K562 (cell line): ENCODE data around the gene GABPB2. TPM values are rescaled to one million over a fixed set of nuclear protein-coding genes. Genes with fewer than 3 reads are reported as not detected.

Experiments used
- ARID2 ChIP-seq: fragments of 450-650 bp; IDR thresholded peaks from 2 replicates; pipeline ENCODE4 v1.6.1; 2017; ENCODE audit warnings: antibody characterized with exemption, mild to moderate bottlenecking
- BRD4 ChIP-seq: fragments of 200-600 bp; sonication (generic); IDR thresholded peaks from 2 replicates; pipeline ENCODE4 v1.6.1; 2017; ENCODE audit warnings: inconsistent platforms
- BRD9 ChIP-seq: fragments of 450-650 bp; IDR thresholded peaks from 2 replicates; pipeline ENCODE4 v1.6.1; 2018; ENCODE audit warnings: low read depth; ENCODE audit not compliant: partially characterized antibody
- CAMTA2 ChIP-seq: fragments of 250-450 bp; sonication (Bioruptor Pico); conservative IDR thresholded peaks from 2 replicates; pipeline ENCODE4 v1.5.1; 2022
- E2F3 ChIP-seq: fragments of 250-450 bp; sonication (Bioruptor Pico); IDR thresholded peaks from 2 replicates; pipeline ENCODE4 v1.4.0; 2020; ENCODE audit warnings: mild to moderate bottlenecking
- FOXM1 ChIP-seq, 2 experiments: fragments of 450-650 bp in 1 of 2; sonication (generic) in 1 of 2; formaldehyde crosslinking in 1 of 2; IDR thresholded peaks; 2 replicates each; pipeline versions ENCODE4 v1.6.1 to v1.9.0; 2017 to 2022; ENCODE audit warnings: low read depth in 2 of 2, mild to moderate bottlenecking in 2 of 2, missing genetic modification reagents in 1 of 2, moderate library complexity in 1 of 2
- FOXO4 ChIP-seq: fragments of 450-650 bp; formaldehyde crosslinking; IDR thresholded peaks from 2 replicates; pipeline ENCODE4 v1.4.0; 2020; ENCODE audit warnings: mild to moderate bottlenecking, moderate library complexity
- FOXP1 ChIP-seq: sonication (generic); formaldehyde crosslinking; IDR thresholded peaks from 2 replicates; pipeline ENCODE4 v1.8.0; 2022; ENCODE audit warnings: mild to moderate bottlenecking, missing genetic modification reagents
- IRF2 ChIP-seq: sonication (generic); formaldehyde crosslinking; IDR thresholded peaks from 2 replicates; pipeline ENCODE4 v1.8.1; 2022; ENCODE audit warnings: mild to moderate bottlenecking, missing genetic modification reagents
- JUND ChIP-seq, 2 experiments: IDR thresholded peaks; 2 replicates in 1 of 2; 3 replicates in 1 of 2; pipeline ENCODE4 v1.6.1; 2011; ENCODE audit warnings: borderline replicate concordance in 2 of 2, low read depth in 2 of 2, low read length in 2 of 2, improper control_type of control experiment in 1 of 2, missing biosample characterization in 1 of 2, missing genetic modification characterization in 1 of 2, missing genetic modification reagents in 1 of 2
- MAFF ChIP-seq: IDR thresholded peaks from 2 replicates; pipeline ENCODE4 v1.6.1; 2012; ENCODE audit warnings: low read length, improper control_type of control experiment
- MAFK ChIP-seq: IDR thresholded peaks from 2 replicates; pipeline ENCODE4 v1.6.1; 2011; ENCODE audit warnings: low read length, improper control_type of control experiment
- MCM7 ChIP-seq, 2 experiments: fragments of 450-650 bp; IDR thresholded peaks; 2 replicates each; pipeline ENCODE4 v1.6.1; 2016 to 2018
- MTA3 ChIP-seq: fragments of 450-650 bp; formaldehyde crosslinking; IDR thresholded peaks from 2 replicates; pipeline ENCODE4 v1.6.1; 2017; ENCODE audit warnings: mild to moderate bottlenecking, borderline replicate concordance
- NCOA6 ChIP-seq: fragments of 450-650 bp; IDR thresholded peaks from 2 replicates; pipeline ENCODE4 v1.6.1; 2017; ENCODE audit warnings: mild to moderate bottlenecking
- NCOR1 ChIP-seq: fragments of 450-650 bp; IDR thresholded peaks from 2 replicates; pipeline ENCODE4 v1.6.1; 2016; ENCODE audit warnings: mild to moderate bottlenecking, moderate library complexity
- PHB2 ChIP-seq: fragments of 450-650 bp; IDR thresholded peaks from 2 replicates; pipeline ENCODE4 v1.6.1; 2017; ENCODE audit warnings: low read depth
- POLR2A ChIP-seq: fragments of 450-650 bp; conservative IDR thresholded peaks from 2 replicates; pipeline ENCODE4 v1.6.1; 2016
- RCOR1 ChIP-seq, 2 experiments: IDR thresholded peaks; 2 replicates each; pipeline ENCODE4 v1.6.1; 2012; ENCODE audit warnings: low read depth in 2 of 2, low read length in 2 of 2, borderline replicate concordance in 1 of 2, improper control_type of control experiment in 1 of 2
- SIN3A ChIP-seq, 2 experiments: fragments of 150-350 bp in 1 of 2; IDR thresholded peaks; 2 replicates each; pipeline ENCODE4 v1.6.1; 2011 to 2016; ENCODE audit warnings: borderline replicate concordance in 2 of 2, low read depth in 2 of 2, low read length in 2 of 2, mild to moderate bottlenecking in 2 of 2, moderate library complexity in 2 of 2; ENCODE audit not compliant: control insufficient read depth in 1 of 2
- SRSF7 ChIP-seq: fragments of 200-400 bp; formaldehyde crosslinking; optimal IDR thresholded peaks from 2 replicates; pipeline ENCODE3; 2017; ENCODE audit warnings: mild to moderate bottlenecking, low read depth, low read length
- TBP ChIP-seq: optimal IDR thresholded peaks from 2 replicates; pipeline ENCODE3; 2011; ENCODE audit warnings: low read depth, low read length, improper control_type of control experiment
- TEAD4 ChIP-seq, 2 experiments: sonication (generic) in 1 of 2; formaldehyde crosslinking in 1 of 2; IDR thresholded peaks; 2 replicates each; pipeline versions ENCODE4 v1.6.1 to v1.8.0; 2012 to 2022; ENCODE audit warnings: borderline replicate concordance in 1 of 2, inconsistent platforms in 1 of 2, low read length in 1 of 2, mild to moderate bottlenecking in 1 of 2, missing genetic modification reagents in 1 of 2
- TFAM ChIP-seq: fragments of 250-450 bp; sonication (Bioruptor Pico); conservative IDR thresholded peaks from 2 replicates; pipeline ENCODE4 v1.5.0; 2021; ENCODE audit warnings: mild to moderate bottlenecking, moderate library complexity
- ZNF12 ChIP-seq: sonication (generic); formaldehyde crosslinking; IDR thresholded peaks from 2 replicates; pipeline ENCODE4 v1.4.0; 2020; ENCODE audit warnings: mild to moderate bottlenecking, missing genetic modification reagents
- ZNF23 ChIP-seq: fragments of 250-450 bp; sonication (Bioruptor Pico); IDR thresholded peaks from 2 replicates; pipeline ENCODE4 v1.4.0; 2020; ENCODE audit warnings: mild to moderate bottlenecking
- ZNF316 ChIP-seq: fragments of 450-650 bp; IDR thresholded peaks from 2 replicates; pipeline ENCODE4 v1.6.1; 2016
- ZNF436 ChIP-seq: fragments of 250-450, 450-650 bp; sonication (Bioruptor Pico); formaldehyde crosslinking; IDR thresholded peaks from 2 replicates; pipeline ENCODE4 v1.7.0; 2020; ENCODE audit warnings: mild to moderate bottlenecking
- polyA plus RNA-seq, 8 experiments: library from polyadenylated mRNA; depleted of rRNA in 4 of 8; stranded (reverse) in 5 of 8; unstranded in 3 of 8; fragments of >200 nt; fragmentation: Nextera tagmentation in 2 of 8; fragmentation: Illumina TruSeq in 1 of 8; extraction: Ambion mirVana in 2 of 8; extraction: Trizol in 1 of 8; gene quantifications; 2 replicates each; pipeline versions ENCODE4 v1.2.1 to v1.2.3, GENCODE V29; 2011 to 2014; ENCODE audit warnings: inconsistent platforms in 1 of 8, missing spikeins in 1 of 8
- total RNA-seq, 7 experiments: library from RNA; depleted of rRNA in 6 of 7; stranded (reverse); fragments of >200 nt in 6 of 7; fragmentation: Illumina TruSeq in 2 of 7; extraction: Trizol in 2 of 7; gene quantifications; 2 replicates each; pipeline versions ENCODE4 v1.2.1 to v1.2.3, GENCODE V29; 2011 to 2021; ENCODE audit warnings: low replicate concordance in 1 of 7
- TF ChIP-seq, protein P1 (sequence below), 2 experiments: fragments of 450-650 bp; IDR thresholded peaks; 2 replicates each; pipeline ENCODE4 v1.6.1; 2016

Gene GABPB2
- total and polyA plus RNA-seq, 9 of the 15 experiments (the other 6 are each of a cell fraction or from before 2014, with no cell fraction given), result 2.2 to 13.3 (median 6.1) TPM

DNA sequence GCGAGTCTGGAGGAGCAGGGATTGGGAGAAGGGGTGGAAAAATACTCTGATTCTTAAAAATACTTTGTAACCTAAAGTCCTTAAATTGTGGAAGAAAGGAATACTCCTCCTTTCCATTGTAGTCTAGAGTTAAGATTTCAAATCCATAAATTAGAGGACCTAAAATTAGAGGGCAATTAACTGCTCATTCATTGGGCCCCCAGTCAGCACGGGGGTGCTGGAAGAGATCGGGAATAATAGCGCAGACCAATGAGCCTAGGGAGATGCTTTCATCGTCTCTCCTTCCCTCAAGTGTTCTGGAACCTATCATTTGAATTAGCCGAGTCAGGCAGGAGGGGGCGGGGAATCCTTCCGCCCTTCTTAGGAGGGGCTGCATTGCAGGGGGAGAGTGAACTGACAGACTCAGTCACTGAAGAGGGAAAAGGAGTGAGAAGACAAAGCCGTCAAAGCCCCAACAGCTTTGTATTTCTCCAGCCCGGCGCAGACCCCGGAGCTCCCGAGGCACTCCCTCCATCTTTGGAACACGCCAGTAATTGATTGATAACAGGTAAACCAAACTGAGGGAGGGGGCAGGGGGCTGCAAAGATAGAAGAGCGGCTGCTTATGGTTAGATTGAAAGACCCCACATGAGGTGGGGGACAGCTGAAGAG lies 10.4 kb upstream of the GABPB2 start, which contains the start of gene MLLT11 (continued):
- TF ChIP-seq FOXM1 (IDR thresholded peaks at IDR 0.05; ENCODE audit: low read depth) (peak; percentile 7; the same call in 1 of the 2 replicates), FOXM1 (CRISPR knock-in tag; IDR thresholded peaks at IDR 0.05; ENCODE audit: low read depth) (no peak), FOXO4 (CRISPR knock-in tag) (no peak), NCOA6 (peak; percentile 36; the same call in 1 of the 2 replicates), FOXP1 (CRISPR knock-in tag) (no peak), IRF2 (no peak), ARID2 (no peak), TBP (peak; percentile 83), BRD9 (no peak), ZNF436 (CRISPR knock-in tag) (no peak), MAFK (peak; percentile 53), POLR2A (peak; percentile 75), MAFF (peak; percentile 52; the same call in 1 of the 2 replicates), MCM7 (IDR thresholded peaks at IDR 0.05) (no peak), JUND (IDR thresholded peaks at IDR 0.05; ENCODE audit: borderline replicate concordance, low read depth, low read length) (no peak), JUND (tag; IDR thresholded peaks at IDR 0.05; ENCODE audit: borderline replicate concordance, low read depth, low read length) (no peak), TEAD4 (IDR thresholded peaks at IDR 0.05; ENCODE audit: low read length) (no peak), TEAD4 (CRISPR knock-in tag; IDR thresholded peaks at IDR 0.05; ENCODE audit: borderline replicate concordance) (no peak), TFAM (CRISPR knock-in tag) (no peak), CAMTA2 (no peak), SIN3A (IDR thresholded peaks at IDR 0.05; ENCODE audit: borderline replicate concordance in 2 of 2, control insufficient read depth in 1 of 2, low read depth in 2 of 2, low read length in 2 of 2) (no peak), SRSF7 (no peak), RCOR1 (IDR thresholded peaks at IDR 0.05; ENCODE audit: borderline replicate concordance in 1 of 2, low read depth in 2 of 2, low read length in 2 of 2) (peak in 1 of 2 experiments; percentile 10; a peak in 1 of 4 replicates), ZNF23 (CRISPR knock-in tag) (no peak), NCOR1 (0 out of 2 replicates have a peak, but pooled peaks have one; percentile 8), BRD4 (no peak), PHB2 (no peak; the same call in 1 of the 2 replicates), ZNF12 (CRISPR knock-in tag) (no peak), ZNF316 (peak; percentile 61), E2F3 (CRISPR knock-in tag) (no peak), MTA3 (no peak)
- TF ChIP-seq, protein P1, sequence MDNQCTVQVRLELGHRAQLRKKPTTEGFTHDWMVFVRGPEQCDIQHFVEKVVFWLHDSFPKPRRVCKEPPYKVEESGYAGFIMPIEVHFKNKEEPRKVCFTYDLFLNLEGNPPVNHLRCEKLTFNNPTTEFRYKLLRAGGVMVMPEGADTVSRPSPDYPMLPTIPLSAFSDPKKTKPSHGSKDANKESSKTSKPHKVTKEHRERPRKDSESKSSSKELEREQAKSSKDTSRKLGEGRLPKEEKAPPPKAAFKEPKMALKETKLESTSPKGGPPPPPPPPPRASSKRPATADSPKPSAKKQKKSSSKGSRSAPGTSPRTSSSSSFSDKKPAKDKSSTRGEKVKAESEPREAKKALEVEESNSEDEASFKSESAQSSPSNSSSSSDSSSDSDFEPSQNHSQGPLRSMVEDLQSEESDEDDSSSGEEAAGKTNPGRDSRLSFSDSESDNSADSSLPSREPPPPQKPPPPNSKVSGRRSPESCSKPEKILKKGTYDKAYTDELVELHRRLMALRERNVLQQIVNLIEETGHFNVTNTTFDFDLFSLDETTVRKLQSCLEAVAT (IDR thresholded peaks at IDR 0.05), result peak in 1 of 2 experiments; percentile 35; a peak in 2 of 4 replicates
